Colonic mucosa (tissue), 4 donors: ENCODE results near the gene OR6S1. TPM values are rescaled to one million over a fixed set of nuclear protein-coding genes. Genes with fewer than 3 reads are reported as not detected.

ENCODE experiments used
- DNase-seq: peaks from one replicate; pipeline ENCODE4 v3.0.0-alpha.2; 2020
- H3K27ac ChIP-seq: fragments of 200-600 bp; one replicate; pipeline ENCODE4 v1.8.0; 2021
- H3K27me3 ChIP-seq: fragments of 200-600 bp; one replicate; pipeline ENCODE4 v1.8.0; 2021
- H3K36me3 ChIP-seq: fragments of 200-600 bp; one replicate; pipeline ENCODE4 v1.8.0; 2021
- H3K4me1 ChIP-seq: fragments of 200-600 bp; one replicate; pipeline ENCODE4 v1.8.0; 2021; ENCODE audit warnings: mild to moderate bottlenecking
- H3K4me3 ChIP-seq: fragments of 200-600 bp; one replicate; pipeline ENCODE4 v1.8.0; 2021
- H3K9ac ChIP-seq, 2 donors: one replicate each; pipeline ENCODE4 v1.7.0; 2013; ENCODE audit warnings: control low read depth in 2 of 2, low read depth in 2 of 2, low read length in 2 of 2
- H3K9me3 ChIP-seq: fragments of 200-600 bp; one replicate; pipeline ENCODE4 v1.8.0; 2021
- intact Hi-C: fragments of 100-400 bp; cut with DNase I; formaldehyde crosslinking; loops from one replicate; pipeline ENCODE4 v1.14.1; 2022
- total RNA-seq, 2 donors: library from RNA; stranded (reverse); fragmentation: NEBNext Ultra II Directional in 1 of 2; extraction: Animal tissue kit (Norgen Biotek cat#: 25700) in 1 of 2; gene quantifications; one replicate each; pipeline ENCODE4 v1.2.1, GENCODE V29; 2021
- TF ChIP-seq, protein P1 (sequence below): fragments of 200-600 bp; IDR thresholded peaks from one replicate; pipeline ENCODE4 v1.8.0; 2022; ENCODE audit warnings: antibody characterized with exemption, mild to moderate bottlenecking
- donor health status: healthy.
- donor health status: DM: no; HTN: no; CAD: no.
- donor health status: DM: no; HTN: no; CAD: no.

OR6S1 gene
- total RNA-seq, 2 donors from 2014 or later, result not detected

DNA sequence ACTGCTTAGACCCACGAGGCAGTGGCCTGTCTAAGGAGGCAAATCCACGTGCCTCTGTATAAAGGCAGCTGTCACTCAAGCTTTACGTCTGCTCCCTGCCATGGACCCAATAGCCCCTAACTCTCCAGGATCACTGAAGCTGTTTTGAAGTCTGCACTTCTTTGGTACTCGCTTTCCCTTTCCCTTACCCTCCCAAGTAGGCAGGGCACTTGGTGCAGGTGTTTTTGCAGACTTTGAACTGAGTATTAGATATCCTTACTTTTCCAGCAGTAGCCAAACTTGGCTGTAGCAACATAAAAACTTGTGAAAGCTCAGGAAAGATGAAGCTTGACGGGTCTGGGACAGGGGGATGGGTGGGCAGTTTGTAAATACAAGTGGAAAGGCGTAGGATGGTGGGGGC, 17.8 kb upstream of the OR6S1 start:
- Histone ChIP-seq H3K9me3 (no peaks in the 10 kb centered on the region), H3K9ac (no peak overlapping the region), H3K27ac (no peak overlapping the region), H3K36me3 (no peaks in the 10 kb centered on the region), H3K27me3 (peaks cover 4% of the 10 kb centered on the region), H3K4me3 (no peak overlapping the region), H3K4me1 (no peaks in the 10 kb centered on the region)
- DNase-seq, result no peak
- intact Hi-C loops, result loop anchor here (5.0 kb wide), 1 partner anchor 33 kb away; no protein-coding TSS in a partner anchor
- TF ChIP-seq, protein P1, sequence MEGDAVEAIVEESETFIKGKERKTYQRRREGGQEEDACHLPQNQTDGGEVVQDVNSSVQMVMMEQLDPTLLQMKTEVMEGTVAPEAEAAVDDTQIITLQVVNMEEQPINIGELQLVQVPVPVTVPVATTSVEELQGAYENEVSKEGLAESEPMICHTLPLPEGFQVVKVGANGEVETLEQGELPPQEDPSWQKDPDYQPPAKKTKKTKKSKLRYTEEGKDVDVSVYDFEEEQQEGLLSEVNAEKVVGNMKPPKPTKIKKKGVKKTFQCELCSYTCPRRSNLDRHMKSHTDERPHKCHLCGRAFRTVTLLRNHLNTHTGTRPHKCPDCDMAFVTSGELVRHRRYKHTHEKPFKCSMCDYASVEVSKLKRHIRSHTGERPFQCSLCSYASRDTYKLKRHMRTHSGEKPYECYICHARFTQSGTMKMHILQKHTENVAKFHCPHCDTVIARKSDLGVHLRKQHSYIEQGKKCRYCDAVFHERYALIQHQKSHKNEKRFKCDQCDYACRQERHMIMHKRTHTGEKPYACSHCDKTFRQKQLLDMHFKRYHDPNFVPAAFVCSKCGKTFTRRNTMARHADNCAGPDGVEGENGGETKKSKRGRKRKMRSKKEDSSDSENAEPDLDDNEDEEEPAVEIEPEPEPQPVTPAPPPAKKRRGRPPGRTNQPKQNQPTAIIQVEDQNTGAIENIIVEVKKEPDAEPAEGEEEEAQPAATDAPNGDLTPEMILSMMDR, result no peak

DNA sequence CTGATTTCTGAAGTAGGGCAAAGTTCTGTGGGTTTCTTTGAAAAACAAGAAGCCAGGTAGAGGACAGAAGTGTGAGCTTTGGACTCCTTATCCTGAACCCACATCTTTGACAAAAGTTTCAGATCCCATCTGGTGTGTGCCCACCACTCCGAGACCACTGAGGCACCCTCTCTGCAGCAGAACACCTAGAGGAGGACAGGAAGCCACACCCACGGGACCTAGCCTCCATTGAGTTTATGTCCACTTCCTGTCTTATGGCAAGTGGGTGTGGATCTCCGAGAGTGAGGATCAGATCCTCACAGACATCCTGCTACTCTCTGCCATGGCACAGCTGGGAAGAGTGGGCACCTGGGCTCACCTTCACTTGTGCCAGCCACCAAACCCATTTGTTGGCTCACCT, 16.8 kb upstream of the OR6S1 start:
- Histone ChIP-seq H3K27me3 (peaks cover 15% of the 10 kb centered on the region), H3K4me3 (no peak overlapping the region), H3K9me3 (no peaks in the 10 kb centered on the region), H3K4me1 (no peaks in the 10 kb centered on the region), H3K27ac (no peak overlapping the region), H3K36me3 (no peaks in the 10 kb centered on the region), H3K9ac (no peak overlapping the region)
- intact Hi-C loops, result loop anchor here (5.0 kb wide), 1 partner anchor 34 kb away; no protein-coding TSS in a partner anchor
- DNase-seq, result no peak
- TF ChIP-seq, protein P1, result no peak

DNA sequence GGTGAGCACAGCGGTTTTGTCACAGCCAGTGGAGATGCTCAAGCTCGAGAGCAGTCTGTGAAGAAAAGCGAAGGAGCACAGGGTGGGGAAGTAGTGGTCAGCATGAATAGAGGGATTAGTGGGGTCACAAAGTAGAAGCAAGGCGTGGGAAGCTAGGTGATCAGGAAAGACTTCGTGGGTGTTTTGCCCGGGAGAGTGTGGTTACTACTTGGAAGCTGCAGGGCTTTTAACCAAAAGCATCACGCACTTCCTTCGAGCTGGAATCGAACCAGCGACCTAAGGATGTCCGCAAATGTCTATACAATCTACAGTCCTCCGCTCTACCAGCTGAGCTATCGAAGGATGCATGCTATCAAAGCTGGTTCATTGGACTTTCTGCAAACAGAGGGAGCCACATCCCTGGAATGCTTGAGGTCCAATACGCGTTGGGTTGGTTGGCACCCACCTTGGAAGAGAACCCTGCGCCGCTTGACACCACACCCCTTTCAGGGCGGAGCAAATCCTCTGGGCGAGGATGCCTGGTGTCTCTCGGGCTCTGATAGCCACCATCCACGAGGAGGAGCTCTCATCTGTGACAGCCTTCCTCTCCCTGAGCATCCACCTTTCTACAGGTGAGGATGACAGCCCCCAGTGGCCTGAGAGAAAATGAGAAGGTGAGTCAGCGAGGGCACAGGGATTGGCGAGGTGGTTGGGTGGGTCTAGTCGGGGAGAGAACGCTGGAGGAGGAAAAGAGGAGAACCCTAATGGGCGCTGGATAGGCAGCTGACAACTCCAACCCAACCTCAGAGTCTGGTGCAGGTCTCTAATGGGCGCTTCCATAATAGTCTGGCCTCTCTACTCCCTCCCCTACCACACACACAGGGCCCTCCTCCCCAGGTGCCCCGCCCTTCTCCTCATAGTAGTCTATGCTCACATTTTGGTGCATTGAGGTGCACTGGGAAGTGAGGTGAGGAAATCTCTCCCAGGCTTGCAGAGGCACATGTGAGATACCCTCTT, 16.0 kb upstream of the OR6S1 start:
- no peak overlapping the region for H3K9ac ChIP-seq
- no peaks in the 10 kb centered on the region for H3K4me1 ChIP-seq
- H3K4me3 ChIP-seq, result no peak overlapping the region
- TF ChIP-seq, protein P1, result no peak
- H3K27ac ChIP-seq, result no peak overlapping the region
- no peak for DNase-seq
- H3K36me3 ChIP-seq, result no peaks in the 10 kb centered on the region
- H3K9me3 ChIP-seq, result no peaks in the 10 kb centered on the region
- intact Hi-C loops, result loop anchor here (5.0 kb wide), 1 partner anchor 35 kb away; no protein-coding TSS in a partner anchor
- H3K27me3 ChIP-seq, result peaks cover 22% of the 10 kb centered on the region

DNA sequence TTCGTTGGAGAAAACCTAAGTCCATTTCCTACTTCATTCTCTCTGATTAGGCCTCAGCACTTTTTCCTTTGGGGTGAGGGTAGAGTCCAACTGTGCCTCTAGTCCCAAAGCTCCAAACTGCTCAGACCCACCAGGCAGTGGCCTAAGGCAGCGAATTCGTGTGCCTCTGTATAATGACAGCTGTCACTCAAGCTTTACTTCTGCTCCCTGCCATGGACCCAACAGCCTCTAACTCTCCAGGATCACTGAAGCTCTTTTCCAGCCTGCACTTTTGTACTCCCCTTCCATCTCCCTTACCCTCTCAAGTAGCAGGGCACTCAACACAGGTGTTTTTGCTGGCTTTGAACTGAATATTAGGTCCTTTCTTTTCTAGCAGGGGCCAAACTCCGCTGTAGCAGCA, 14.8 kb upstream of the OR6S1 start:
- intact Hi-C loops, result loop anchor here (5.0 kb wide), 1 partner anchor 36 kb away; no protein-coding TSS in a partner anchor
- DNase-seq, result no peak
- Histone ChIP-seq H3K27ac (no peak overlapping the region), H3K4me1 (no peaks in the 10 kb centered on the region), H3K27me3 (peaks cover 25% of the 10 kb centered on the region), H3K9me3 (no peaks in the 10 kb centered on the region), H3K4me3 (no peak overlapping the region), H3K9ac (no peak overlapping the region), H3K36me3 (no peaks in the 10 kb centered on the region)
- TF ChIP-seq, protein P1, result no peak

DNA sequence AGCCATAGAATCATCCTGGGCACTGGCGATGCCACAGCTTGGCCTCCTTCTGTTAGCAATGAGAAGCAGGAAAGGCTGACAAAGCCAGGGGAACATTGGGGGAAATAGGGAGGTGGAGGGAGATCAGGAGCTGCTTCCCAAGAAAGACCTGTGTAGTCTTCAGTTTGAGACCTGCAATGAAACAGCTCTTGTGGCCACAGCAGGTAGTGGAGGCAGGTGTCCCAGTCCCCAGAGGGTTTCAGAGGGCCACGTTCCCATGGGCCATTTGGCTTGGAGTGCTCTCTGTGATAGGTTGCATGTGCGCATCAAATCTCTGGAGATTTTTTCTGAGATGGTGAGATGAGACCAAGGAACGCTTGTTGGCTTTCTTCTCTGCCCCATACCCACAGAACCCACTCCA, 14.4 kb upstream of the OR6S1 start:
- peaks cover 29% of the 10 kb centered on the region for H3K27me3 ChIP-seq
- no peaks in the 10 kb centered on the region for H3K36me3 ChIP-seq
- H3K4me3 ChIP-seq, result no peak overlapping the region
- no peaks in the 10 kb centered on the region for H3K9me3 ChIP-seq
- TF ChIP-seq, protein P1, result no peak
- H3K9ac ChIP-seq, result no peak overlapping the region
- H3K4me1 ChIP-seq, result no peaks in the 10 kb centered on the region
- intact Hi-C loops, result loop anchor here (5.0 kb wide), 1 partner anchor 36 kb away; no protein-coding TSS in a partner anchor
- no peak overlapping the region for H3K27ac ChIP-seq
- DNase-seq, result no peak
